ENCODE results near the gene SLC10A7.

The SLC10A7 gene, protein sequence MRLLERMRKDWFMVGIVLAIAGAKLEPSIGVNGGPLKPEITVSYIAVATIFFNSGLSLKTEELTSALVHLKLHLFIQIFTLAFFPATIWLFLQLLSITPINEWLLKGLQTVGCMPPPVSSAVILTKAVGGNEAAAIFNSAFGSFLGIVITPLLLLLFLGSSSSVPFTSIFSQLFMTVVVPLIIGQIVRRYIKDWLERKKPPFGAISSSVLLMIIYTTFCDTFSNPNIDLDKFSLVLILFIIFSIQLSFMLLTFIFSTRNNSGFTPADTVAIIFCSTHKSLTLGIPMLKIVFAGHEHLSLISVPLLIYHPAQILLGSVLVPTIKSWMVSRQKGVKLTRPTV

DNA sequence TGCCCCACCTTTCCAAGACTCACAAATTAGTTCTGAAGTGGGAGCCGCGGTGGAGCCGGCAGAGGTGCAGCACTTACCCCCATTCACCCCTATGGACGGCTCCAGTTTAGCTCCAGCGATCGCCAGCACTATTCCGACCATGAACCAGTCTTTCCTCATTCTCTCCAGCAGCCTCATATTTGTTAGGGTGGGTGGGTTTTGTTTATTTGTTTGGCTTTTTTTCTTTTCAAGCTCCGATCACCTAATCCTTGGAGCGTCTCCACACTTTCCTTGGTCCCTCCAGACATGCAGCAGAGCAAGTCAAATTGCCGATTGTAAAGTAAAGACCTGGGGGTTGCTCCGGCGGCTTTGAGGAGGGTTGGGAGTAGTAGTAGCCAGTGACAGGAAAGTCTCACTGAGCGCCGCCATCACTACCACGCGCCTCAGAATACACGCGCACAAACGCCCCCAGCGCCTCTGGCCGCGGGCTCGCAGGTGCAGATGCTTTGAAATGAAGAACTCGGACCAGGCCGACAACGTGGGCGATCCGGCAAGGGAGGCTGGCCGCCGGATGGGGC lies at the start of gene SLC10A7:
TSS of gene SLC10A7 (minus strand) at position 400 of the 557 bp plus-strand sequence. CDS start at position 177, 223 bp downstream.
- peak; percentile 60 for DNase-seq

DNA sequence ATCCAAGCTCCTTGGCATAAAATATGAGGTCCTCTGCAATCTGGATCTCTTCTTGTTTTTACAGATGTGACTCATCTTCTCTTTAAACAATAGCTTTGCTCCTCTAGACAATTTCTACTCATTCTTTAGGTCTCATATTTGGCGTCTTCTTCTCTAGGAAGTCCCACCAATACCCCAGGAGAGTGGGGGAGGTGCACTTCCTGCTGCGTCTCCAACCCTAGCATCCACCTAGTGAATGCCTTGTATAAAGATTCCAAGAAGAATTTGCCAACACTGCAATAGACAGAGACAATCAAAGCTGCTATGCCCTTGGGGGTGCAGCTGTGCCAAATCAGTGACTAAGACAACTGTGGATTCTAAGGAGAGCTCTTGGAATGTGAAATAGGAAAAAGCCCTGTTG lies 45.7 kb upstream of the SLC10A7 start:
- no peak for DNase-seq

DNA sequence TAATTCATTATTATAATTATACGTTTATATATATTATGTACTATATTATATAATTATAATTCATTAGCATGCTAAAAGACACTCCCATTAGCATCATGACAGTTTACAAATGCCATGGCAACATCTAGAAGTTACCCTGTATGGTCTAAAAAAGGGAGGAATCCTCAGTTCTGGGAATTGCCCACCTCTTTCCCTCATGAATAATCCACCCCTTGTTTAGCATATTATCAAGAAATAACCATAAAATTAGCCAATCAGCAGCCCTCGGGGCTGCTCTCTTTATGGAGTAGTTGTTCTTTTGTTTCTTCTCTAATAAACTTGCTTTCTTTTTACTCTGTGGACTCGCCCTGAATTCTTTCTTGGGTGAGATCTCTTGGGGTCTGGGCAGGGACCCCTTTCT lies 42.8 kb upstream of the SLC10A7 start:
- no peak for DNase-seq

DNA sequence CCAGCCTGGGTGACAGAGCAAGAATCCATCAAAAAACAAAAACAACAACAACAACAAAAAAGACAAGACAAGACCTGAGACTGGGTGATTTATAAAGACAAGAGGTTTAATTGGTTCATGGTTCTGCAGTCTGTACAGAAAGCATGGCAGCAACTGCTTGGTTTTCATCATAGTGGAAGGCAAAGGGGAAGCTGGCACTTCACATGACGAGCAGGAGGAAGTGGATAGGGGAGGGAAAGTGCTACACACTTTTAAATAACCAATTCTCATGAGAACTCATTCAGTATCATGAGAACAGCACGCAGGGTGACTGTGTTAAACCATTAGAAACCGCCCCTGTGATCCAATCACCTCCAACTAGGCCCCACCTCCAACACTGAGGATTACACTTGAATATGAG lies 28.4 kb upstream of the SLC10A7 start:
- no peak for DNase-seq

DNA sequence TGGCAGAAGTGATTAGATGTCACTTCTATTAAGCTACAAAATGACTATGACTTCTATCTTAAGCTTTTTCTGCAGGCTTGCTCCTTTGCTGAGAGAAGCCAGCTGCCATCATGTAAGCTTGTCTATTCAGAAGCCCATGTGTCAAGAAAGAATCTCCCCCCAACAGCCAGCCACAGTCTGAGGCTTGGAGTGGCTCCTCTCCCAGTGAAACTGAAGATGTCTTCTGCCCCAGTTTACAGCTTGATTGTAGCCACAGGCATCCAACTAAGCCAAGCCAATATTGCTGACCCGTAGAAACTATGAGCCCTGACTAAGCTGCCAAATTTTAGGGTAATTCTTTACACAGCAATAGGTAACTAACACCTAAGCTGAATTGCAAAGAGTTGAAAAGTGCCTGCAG lies 26.7 kb upstream of the SLC10A7 start:
- no peak for DNase-seq

DNA sequence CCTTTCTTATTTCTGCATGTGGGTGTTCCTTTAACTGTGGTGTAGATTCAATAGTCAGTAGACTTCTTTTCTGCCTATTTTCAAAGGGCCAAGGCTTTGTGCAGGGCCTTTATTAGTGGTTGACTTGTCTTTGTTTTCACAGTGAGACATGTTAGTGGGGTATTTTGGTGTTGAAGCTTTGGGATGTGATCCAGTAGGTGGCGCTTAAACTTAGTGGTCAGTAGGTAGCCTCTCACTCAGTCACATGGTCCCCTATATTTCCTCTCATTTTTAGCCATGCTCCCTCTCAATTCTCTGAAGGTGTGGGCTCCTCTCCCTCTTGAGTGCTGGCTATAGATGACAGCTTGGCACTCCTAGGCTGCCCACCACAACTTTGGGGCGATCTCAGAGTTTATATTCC lies 23.4 kb upstream of the SLC10A7 start:
- no peak for DNase-seq

DNA sequence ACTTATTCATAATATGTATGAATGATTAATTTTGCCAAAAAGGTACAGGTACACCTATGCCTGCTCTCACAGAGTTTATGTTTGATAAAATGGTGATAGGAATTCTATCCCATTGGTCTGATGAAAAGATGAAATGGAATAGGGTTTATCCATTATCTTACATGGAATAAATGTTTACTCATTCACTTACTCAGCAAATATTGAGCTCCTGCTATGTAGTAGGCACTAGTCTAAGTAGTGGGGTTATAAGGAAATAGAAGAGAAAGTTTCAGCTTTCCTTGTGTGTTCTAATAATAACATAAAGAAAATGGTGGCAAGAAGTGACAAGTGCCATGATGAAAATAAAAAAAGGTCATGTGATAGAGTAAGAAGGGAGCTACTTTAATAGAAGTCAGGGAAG lies 12.4 kb upstream of the SLC10A7 start:
- DNase-seq: no peak

DNA sequence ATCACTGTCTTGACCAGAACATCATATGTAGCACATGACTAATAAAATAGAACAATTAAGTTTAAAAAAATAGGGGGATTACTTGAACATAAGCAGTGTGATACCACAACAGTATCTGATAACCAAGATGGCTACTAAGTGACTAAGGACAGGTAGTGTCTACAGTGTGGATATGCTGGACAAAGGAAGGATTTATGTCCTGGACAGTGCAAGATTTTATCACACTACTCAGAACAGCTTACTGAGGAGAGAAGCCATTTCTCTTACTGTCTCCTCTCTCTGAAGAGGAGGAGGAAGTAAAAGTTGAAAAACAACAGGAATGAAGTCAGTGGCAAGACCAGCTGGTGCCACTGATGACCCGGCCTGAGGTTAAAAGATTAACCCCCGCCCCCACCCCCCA lies 4.0 kb upstream of the SLC10A7 start:
- DNase-seq: no peak

DNA sequence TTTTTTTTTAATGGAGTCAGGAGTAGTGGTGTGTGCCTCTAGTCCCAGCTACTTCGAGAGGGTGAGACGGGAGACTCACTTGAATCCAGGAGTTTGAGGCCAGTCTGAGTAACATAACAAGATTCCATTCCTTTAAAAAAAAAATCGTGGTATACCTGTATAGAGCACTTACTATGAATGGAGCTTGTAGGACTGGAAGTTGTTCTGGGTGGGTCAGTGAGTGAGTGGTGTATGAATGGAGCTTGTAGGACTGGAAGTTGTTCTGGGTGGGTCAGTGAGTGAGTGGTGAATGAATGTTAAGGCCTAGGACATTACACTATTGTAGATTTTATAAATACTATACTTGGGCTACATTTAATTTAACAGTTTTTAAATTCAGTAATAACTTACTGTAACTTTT lies 2.9 kb upstream of the SLC10A7 start:
- DNase-seq: no peak

DNA sequence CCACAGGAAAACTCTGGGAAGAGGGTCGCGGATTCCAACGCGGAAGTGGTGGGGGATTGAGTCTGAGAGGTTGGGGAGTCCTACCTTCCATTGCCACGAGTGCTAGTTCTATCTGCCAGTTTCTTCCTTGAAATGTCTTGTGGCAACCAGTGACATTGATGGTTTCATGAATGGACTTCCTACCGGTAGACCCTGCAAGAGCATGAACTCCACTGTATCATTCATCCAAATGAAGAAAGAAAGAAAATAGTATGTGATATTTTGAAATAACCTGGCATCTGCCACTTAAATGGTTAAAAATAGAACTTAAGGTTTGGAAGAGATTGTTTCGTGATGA lies 1.1 kb upstream of the SLC10A7 start:
- DNase-seq: no peak

DNA sequence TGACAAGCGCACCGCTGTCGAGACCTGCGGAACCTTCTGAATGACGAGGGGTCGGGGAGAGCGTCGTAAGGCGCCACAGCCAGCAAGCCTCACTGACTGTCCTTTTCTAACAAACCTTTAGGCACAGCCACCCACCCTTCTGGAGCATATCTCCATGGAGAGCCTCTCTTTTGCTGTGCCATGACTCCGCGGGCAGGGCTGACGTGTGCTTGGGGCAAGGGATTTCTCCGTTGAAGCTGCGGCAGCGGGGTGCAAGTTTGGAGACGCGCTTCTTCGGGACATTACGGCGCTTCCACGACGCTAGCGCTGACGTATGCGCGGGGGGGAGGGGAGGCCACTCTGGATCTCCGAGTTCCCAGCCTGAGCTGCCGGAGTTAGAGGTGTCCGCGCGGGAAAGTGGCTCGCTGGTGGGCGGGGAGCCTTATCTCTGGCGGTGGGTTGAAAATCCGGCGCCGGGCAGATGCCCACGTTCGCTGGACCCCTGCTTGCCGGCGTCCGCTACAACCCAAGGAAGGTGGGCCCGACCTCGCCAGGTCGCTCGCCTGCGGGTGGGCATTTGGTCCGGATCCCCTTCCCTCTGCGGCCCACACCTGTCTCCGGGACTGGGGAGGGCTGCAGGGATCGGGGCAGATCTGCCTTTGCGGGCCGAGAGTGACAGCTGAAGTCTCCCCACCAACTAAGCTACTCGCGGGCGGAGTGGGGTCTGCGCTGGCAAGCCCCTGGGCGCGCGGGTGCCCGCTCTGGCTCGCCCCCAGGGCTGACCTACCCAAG lies 543 bp upstream of the SLC10A7 start:
- peak; percentile 76 for DNase-seq

DNA sequence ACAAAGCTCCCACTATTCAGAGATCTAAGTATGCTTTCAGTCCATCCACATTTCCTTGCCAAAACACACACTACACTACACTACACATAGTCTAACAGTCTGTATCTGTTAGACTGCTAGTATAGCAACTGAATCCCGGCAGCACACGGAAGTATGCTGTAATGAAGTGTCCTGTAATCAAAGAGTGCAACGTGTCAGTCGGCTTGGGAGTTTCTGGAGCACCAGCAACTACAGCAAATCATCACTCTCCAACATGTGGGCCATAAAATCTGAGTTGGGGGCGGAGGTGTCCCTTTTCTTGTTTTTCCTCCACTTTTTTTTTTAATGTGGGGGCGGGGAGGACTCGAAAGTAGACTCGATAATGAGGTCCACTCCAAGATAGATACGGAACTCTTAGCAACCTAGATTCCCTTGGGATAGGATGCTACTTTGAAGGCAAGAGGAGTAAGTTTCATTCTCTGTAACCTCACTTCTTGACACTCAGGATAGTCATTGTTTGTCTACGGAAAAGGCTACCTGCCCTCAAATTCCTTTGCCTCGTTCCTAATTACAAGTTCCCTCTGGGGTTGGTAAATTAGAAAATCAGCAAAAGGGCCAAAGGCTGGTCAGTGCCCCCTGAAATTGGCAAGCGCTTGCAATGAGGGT lies 722 bp downstream of the SLC10A7 start:
- peak; percentile 34 for DNase-seq

DNA sequence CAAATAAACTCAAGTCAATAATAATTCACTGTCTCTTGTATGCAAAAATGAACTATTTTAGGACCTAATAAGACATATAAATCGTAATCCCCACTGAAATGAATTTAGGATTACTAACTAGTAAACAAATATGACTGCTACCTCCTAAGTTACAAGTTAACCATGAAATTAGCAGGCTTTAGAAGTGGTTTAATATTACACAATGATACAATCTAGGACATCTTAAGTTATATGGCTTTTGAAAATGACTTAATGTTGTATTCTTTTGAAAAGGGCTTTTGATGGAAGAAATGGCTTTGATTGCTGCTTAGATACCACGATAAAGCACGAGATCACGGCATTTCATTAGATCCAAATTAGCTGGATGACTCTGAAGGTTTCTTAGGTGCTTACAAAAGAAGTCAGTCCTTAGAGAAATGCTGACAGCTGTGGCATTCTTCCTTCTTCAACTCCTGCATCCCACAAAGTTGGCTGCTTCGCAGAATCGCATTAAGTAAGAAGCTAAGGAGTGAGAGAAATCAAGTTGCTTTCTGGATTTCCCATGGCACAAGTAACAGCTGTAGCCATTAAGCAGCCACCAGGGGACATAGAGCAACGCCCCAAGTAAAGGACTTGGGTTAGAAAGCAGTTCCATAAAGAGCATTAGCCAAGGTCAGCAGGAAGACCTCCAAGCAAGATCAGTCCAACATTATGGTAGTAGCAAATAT lies 6.9 kb downstream of the SLC10A7 start:
- no peak for DNase-seq

DNA sequence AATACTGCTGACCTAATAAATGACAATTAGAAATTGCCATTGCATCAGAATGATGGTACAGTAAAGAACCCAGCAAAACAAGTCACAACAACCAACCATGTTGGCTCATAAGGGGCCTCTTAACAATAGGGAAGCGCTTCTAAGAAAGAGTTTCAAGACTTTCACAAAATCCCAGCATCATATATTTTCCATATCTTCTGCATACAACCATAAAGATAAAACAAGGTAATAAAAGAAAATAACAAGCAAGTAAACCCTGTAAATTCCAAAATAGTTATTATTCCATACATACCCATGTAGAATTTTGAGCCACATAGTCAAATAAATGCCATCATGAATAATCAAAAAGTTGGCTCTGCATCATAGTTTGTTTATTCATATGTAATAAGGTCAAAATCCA lies 8.2 kb downstream of the SLC10A7 start:
- DNase-seq: no peak

DNA sequence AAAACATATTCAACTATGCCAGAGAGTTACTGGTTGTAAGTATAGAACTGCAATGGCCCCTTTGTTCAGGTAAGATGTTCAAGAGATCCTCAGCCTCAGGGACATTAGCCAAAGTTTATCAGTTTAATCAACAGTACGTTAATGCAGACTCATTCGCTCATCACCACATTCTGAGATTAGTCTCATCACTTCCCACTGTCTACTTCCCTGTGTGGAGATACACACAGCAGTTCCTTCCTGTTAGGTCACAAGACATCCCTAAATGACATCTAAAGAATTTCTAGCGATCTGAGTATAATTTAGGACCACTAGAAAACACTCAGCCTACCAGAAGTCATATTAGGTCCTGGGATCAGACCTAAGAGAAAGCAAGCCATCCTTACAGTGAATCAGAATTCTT lies 10.4 kb downstream of the SLC10A7 start:
- DNase-seq: no peak

DNA sequence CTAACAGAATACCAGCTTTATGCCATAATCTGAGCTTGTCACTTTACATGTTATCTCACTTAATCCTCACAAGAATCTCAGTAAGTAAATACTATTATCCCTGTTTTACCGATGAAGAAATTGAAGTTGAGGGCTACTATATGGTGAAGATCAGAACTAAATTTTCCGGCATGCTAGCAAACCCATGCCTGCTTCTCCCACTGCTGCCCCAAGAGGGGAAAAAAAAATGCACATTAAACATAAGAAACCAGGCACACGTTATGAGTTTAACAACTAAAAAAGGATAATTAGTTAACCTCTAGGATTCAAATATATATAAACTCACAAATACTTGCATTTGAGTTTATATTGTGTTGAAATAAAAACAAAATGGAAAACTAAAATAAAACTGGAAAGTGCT lies 10.8 kb downstream of the SLC10A7 start:
- no peak for DNase-seq

DNA sequence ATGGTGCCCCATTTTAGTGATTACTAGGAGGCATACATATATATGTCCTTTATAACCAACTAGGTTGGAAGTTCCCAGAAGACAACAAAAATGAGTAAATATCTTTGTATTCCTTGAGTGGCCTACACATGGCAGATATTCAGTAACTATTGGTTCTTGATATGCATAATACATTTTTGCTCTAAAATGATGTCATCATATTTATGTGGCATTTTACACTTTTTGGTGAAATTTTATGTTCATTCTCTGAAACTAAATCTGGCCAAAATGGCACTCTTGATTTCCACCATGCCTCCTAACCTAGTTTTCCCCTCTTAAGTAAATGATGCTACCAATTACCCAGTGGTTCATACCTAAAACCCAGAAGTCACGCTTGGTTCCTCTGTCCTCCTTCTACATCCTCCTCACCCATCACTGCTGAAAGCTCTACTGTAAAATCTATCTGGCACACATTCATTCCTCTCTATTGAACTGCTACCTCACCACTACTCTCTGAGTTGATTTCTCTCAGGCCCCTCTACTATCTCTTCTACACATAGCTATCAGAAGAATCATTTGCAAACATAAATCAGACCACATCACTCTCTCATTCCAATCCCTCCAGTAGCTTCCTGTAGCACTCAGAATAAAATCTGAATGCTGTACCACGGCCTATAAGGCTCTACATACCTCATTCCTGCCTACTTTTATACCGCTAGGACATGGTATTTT lies 13.4 kb downstream of the SLC10A7 start:
- DNase-seq: no peak

DNA sequence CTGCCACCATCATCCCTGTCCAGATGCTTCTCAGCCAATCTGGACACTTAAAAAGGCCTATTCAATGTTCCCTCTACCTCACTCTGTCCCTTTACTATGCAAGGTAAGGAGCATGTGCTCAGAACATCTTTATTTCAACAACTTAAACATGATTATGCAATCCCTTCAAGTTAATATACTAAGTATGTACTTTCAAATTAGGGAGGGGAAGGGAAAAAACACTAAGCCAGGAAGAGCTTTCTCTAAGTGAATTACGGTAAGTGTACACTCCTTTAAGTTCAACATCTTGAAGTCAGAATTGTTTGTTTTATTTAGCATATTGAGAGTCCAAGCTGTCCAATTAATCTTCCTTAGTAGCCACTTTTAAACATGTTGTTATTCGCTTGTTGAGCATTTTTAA lies 14.1 kb downstream of the SLC10A7 start:
- DNase-seq: no peak

DNA sequence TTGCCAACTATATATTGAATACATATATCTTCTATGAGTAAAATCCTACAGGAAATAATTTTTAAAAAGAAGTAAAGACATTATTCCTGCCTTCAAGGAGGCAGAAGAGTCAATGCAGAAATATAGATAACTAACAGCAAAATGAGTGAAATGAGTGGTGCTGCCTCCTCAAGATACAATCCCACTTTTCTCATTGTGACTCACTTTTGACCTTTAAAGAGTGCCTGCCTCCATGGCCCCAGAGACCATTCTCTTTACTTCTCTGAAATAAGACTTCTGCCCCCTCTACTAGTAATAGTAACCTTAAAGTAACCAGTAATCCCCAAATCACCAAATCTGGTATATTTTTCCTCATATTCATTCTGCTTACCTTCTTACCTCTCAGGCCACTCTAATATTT lies 15.5 kb downstream of the SLC10A7 start:
- no peak for DNase-seq

DNA sequence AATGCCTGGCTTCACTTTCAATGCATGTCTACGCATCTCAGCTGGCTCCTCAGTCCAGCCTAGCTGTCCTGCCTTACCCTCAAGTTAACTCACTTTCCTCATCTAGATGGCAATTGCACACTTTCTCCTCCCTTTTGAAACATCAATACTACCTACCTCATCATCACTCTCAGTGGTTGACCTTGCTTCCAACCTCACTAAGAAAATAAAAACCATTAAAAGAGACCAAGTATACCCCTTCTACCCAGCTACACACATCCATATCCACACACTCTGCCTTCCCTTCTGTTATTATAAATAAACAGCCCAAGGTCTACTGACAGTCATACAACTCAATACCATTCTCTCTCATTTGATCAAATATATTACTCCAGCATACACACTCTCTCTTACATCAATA lies 21.5 kb downstream of the SLC10A7 start:
- no peak for DNase-seq

DNA sequence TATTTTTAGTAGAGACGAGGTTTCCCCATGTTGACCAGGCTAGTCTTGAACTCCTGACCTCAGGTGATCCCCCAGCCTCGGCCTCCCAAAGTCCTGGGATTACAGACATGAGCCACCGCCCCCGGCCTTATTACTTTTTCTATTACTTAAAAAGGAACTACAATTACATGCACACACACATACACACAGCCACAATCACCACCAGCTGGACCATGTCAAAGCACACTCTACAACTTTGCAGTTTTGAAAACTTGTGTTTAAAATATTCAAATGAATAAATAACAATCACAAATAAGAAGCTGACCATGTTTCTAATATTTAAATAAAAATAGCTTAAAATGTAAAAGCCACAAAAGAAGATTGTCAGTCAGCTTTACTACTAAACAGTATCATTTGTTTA lies 23.4 kb downstream of the SLC10A7 start:
- no peak for DNase-seq

DNA sequence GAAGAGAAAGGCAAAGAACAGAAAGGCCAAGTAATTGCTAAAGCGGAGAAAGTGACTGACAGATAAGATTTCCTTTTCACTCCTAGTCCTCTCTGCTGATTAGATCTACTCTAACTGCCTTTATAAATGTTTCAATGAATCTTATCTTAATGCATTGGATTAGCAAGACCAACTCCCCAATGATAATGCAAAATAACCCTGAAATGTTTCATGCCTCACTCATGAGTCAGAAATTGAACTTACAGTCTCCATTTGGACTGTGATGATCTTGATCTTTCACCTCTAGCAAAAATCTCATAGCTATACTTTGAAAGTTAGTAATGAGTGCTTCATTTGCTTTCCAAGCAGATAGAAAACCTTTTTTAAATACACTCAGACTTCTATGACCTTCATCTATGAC lies 26.5 kb downstream of the SLC10A7 start:
- DNase-seq: no peak

DNA sequence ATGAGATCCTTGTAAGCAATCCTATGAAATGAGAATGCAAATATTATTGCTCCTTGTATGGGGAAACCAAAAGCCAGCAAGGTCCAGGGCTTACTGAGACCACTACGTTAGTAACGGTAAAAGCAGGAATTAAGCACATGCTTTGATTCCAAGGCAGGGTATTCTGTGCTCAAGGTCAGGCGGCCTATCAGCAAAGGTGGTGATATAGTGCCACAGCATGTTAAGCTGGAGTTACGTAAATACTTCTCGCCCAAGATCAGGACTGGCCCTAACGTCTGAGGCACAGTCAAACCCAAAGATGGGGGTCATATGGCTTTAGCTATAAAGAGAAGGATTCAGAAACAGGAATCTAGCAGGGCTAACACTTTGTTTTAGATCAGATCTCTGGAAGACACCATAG lies 27.6 kb downstream of the SLC10A7 start:
- no peak for DNase-seq
